ENCODE data around the gene SBF1. TPM values are rescaled to one million over a fixed set of nuclear protein-coding genes. Genes with fewer than 3 reads are reported as not detected.

Gene SBF1
- total RNA-seq, 1 donor from 2014 or later, result 98.8 TPM

DNA sequence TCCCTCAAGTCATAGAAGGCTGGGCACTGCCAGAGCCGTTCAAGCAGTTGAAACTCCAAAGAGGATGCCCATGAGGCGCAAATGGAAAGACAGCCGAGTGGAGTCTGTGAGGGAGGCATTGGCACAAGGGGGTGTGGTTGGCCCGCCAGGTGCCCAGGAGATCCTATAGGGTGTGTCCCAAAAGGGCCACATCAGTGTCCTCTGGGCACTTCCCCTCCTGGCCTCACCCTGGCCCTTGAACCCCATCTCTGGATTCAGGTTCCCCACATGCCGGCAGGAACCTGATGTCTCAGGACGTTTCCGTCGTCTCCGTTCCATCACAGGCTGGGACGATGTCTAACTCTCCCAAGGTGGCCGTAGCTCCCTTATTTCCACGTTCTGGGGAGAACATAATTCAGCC lies 54.3 kb downstream of the SBF1 start:
- Histone ChIP-seq H3K36me3 (peaks cover 89 to 90% of the 10 kb centered on the region in 2 donors), H3K4me3 (no peak overlapping the region), H3K27ac (no peak overlapping the region), H3K27me3 (no peaks in the 10 kb centered on the region), H3K4me1 (no peaks in the 10 kb centered on the region), H3K9me3 (no peaks in the 10 kb centered on the region)
- intact Hi-C loops (cut with DNase I), result no loop called here
- no peak for DNase-seq (ENCODE audit: low spot score in 2 of 2)
- TF ChIP-seq, protein P1, sequence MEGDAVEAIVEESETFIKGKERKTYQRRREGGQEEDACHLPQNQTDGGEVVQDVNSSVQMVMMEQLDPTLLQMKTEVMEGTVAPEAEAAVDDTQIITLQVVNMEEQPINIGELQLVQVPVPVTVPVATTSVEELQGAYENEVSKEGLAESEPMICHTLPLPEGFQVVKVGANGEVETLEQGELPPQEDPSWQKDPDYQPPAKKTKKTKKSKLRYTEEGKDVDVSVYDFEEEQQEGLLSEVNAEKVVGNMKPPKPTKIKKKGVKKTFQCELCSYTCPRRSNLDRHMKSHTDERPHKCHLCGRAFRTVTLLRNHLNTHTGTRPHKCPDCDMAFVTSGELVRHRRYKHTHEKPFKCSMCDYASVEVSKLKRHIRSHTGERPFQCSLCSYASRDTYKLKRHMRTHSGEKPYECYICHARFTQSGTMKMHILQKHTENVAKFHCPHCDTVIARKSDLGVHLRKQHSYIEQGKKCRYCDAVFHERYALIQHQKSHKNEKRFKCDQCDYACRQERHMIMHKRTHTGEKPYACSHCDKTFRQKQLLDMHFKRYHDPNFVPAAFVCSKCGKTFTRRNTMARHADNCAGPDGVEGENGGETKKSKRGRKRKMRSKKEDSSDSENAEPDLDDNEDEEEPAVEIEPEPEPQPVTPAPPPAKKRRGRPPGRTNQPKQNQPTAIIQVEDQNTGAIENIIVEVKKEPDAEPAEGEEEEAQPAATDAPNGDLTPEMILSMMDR (IDR thresholded peaks at IDR 0.05), result no peak

DNA sequence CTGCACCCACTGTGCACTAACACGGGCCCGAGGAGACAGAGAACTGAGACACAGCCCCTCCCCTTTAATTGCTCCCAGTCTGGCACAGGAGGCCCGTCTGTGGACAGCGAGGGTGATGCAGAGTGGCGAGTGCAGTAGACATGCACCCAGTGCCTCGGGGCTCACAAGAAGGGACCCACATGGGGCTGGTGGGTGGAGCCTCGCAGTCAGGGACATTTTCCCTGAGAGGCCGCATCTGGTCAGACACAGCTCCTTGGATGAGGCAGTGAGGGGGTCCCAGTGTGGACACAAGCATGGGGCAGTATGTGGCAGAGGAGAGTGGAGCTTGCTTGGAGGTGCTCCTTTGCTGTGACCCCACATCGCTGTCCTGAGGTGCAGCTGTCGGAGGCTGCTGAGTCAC lies 54.8 kb downstream of the SBF1 start:
- H3K27me3 ChIP-seq, result no peaks in the 10 kb centered on the region
- H3K36me3 ChIP-seq, result peaks cover 89 to 90% of the 10 kb centered on the region in 2 donors
- no peak overlapping the region for H3K27ac ChIP-seq
- H3K4me1 ChIP-seq, result no peaks in the 10 kb centered on the region
- no peak for DNase-seq (ENCODE audit: low spot score in 2 of 2)
- intact Hi-C loops (cut with DNase I), result no loop called here
- H3K4me3 ChIP-seq, result no peak overlapping the region
- TF ChIP-seq, protein P1 (IDR thresholded peaks at IDR 0.05), result no peak
- no peaks in the 10 kb centered on the region for H3K9me3 ChIP-seq

DNA sequence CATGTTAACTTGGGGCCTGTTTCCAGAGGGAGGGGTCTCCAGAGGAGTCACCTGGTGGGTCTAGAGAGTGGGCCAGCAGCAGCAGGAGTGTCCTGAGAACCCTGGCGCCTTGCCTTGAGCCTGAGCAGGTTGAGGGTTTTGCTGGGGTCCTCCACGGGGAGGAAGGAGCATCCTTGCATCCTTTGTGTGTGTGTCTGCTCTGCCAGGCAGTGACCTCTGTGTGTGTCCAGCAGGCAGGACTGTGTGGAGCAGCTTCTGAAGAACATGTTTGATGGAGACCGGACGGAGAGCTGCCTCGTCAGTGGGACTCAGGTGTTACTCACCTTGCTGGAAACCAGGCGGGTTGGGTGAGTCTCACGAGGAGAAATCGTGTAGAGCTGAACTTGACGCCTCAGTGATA lies 55.7 kb downstream of the SBF1 start:
- intact Hi-C loops (cut with DNase I), result no loop called here
- peaks cover 93 to 94% of the 10 kb centered on the region in 2 donors for H3K36me3 ChIP-seq
- TF ChIP-seq, protein P1 (IDR thresholded peaks at IDR 0.05), result no peak

DNA sequence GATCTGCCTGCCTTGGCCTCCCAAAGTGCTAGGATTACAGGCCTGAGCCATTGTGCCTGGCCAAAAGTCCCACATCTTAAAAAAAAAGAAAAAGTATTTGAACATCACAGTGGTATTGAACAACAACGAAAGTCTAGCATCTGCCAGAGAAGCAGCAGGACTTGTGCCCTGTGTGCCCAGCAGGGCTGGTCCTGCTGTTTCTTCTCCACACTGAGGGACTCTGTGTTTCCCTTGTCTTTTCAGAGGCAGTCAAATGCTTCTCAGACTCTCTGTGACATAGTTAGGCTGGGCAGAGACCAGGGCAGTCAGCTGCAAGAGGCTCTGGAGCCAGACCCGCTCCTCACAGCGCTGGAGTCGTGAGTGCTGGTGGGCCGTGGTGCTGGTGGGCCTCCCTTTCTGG lies 56.2 kb downstream of the SBF1 start:
- TF ChIP-seq, protein P1 (IDR thresholded peaks at IDR 0.05), result no peak
- H3K36me3 ChIP-seq, result peaks cover 93 to 94% of the 10 kb centered on the region in 2 donors
- no peak overlapping the region for H3K27ac ChIP-seq
- intact Hi-C loops (cut with DNase I), result no loop called here
- H3K27me3 ChIP-seq, result no peaks in the 10 kb centered on the region
- H3K4me1 ChIP-seq, result no peaks in the 10 kb centered on the region
- no peak for DNase-seq (ENCODE audit: low spot score in 2 of 2)
- H3K9me3 ChIP-seq, result no peaks in the 10 kb centered on the region
- H3K4me3 ChIP-seq, result no peak overlapping the region

More for the DNA sequence above, 55.7 kb downstream of the SBF1 start:
- H3K4me3 ChIP-seq, result no peak overlapping the region
- no peak overlapping the region for H3K27ac ChIP-seq
- no peaks in the 10 kb centered on the region for H3K4me1 ChIP-seq
- no peak for DNase-seq (ENCODE audit: low spot score in 2 of 2)
- no peaks in the 10 kb centered on the region for H3K9me3 ChIP-seq
- H3K27me3 ChIP-seq, result no peaks in the 10 kb centered on the region

DNA sequence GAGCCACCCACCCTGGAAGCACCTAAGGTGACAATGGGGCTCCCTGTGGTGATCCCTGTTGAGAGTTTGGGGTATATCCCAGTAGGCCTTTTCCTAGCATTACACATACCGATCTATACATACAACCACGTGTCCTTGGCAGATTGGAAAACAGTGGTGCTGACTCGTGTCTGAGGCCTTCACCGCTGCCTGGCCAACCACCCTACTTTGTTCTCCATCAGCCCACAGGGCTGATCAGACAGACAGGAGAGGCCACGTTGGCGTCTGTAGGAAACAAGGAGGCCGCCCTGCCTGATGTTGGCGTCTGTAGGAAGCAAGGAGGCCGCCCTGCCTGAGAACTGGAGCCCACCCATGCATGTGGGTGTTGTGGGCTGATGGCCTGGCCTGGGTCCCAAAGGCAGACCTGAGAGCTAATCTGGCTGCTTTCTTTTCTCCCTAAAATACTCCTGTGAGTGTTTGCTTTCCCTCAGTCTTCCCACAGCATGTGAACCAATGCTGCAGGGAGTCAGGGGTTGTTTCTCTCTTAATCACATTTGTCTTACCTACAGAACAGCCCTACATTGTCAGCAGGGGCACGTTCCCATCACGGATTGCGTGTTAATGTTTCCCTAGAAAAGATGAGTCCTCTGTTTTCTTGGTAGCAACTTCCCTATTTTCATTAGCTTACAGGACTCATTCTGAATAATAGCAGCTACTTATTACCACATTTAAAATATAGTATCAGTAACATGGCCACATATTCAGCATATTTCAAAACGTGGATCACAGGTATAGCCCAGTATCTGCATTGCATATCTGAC lies 57.2 kb downstream of the SBF1 start:
- Histone ChIP-seq H3K27me3 (no peaks in the 10 kb centered on the region), H3K9me3 (no peaks in the 10 kb centered on the region), H3K4me1 (no peaks in the 10 kb centered on the region), H3K4me3 (no peak overlapping the region), H3K36me3 (peaks cover 86 to 88% of the 10 kb centered on the region in 2 donors), H3K27ac (no peak overlapping the region)
- no peak for DNase-seq (ENCODE audit: low spot score in 2 of 2)
- intact Hi-C loops (cut with DNase I), result no loop called here
- TF ChIP-seq, protein P1 (IDR thresholded peaks at IDR 0.05), result no peak
